Stimulated activated CD4-positive, alpha-beta T cell treated with anti-CD3 and anti-CD28 coated beads, Interleukin-15, amount 100 ng/mL, for 1 hour (primary cell): ENCODE measurements around the gene CTAGE8.
"Not testable (repeated sequence)": the region's sequence is repeated elsewhere in the genome, so short reads cannot be mapped to it uniquely, and the experiment has no call there.

Experiments
- DNase-seq, 2 donors: peaks; one replicate each; pipeline ENCODE4 v3.0.0-alpha.2; 2020; ENCODE audit warnings: low read depth in 1 of 2, low spot score in 1 of 2

The CTAGE8 gene

DNA sequence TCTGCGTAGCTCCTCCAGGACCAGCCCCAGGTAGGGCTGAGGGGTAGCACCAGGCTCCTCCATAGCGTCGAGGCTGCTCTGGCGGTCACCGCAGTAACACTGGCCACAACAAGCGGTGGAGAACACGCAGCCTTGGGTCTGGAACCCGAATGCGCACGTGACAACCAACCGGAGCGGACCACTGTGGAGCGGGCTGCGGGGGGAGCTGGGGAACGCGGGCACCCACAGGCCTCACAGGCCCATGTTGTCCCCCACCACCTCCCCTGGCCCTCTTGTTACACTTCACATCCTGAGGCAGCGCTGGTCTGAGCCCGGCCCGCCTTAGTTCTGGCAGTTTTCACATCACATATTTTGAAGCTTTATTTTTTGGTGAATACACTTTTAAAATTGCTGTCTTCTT, at the start of gene CTAGE8:
CTAGE8 (minus strand) TSS at position 101 of the 400 bp plus-strand sequence; CDS start at position 63, 38 bp downstream.
- DNase-seq, result not testable (repeated sequence)

DNA sequence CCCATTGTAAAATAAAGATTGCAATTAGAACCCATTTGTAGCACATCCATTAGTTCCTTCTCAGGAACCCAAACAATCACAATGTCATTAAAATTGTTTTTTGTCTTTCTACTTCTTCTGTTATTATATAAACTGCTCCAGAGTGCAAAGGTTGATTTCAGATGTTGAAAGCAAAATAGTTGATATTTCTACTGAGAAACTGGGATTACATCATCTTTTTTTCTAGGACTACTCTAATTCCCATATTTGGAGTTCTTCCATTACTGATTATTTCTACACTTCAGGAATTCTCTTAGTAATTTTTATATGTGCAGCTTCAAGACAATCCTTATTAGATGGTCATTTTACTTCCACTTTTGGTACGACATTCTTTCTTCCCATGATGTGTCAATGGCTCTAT, 48.4 kb upstream of the CTAGE8 start:
- not testable (repeated sequence) for DNase-seq

- not testable (repeated sequence) for DNase-seq
Observed at GRCh38 chr7:144311872-144312469, 42.9 kb upstream of the CTAGE8 start, which contains the start of gene OR2A1. OR2A1 (plus strand) TSS chr7:144312419; CDS start chr7:144318125, 5,706 bp downstream.

DNA sequence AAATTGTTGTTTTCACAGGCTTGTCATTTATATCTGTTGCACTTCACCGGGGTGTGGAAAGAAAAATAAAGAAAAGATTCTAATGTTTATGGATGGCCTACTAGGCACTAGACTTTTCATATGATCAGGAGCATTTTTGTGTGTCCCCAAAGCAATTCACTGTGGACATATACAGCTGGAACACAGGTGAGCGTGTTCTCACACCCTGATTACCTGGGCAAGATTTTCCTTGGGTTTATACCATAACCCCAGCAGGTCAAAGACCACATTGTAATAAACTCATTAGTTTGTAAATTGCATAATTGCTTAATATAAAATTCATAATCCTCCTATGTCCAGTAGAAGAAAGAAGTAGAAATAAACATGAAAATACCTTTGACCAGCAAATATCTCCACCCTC, 42.1 kb upstream of the CTAGE8 start:
- not testable (repeated sequence) for DNase-seq

DNA sequence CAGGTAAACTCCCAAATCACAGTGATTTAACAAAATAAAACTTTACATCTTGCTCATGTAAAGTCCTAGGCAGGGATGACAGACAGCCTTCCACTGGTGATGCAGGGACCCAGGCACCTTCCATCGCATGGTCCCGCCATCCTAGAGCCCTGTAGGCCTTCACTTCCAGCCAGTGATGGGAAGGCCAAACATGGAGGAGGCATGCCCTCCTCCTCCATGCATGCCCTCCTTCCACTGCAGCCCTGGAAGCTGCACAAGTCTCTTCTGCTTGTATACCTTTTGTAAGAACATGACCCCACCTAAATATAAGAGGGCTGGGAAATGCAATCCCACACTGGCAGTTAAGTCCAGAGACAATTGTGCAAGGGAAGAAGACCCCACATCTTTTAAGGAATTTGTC, 40.6 kb upstream of the CTAGE8 start:
- not testable (repeated sequence) for DNase-seq

- not testable (repeated sequence) for DNase-seq
Observed at GRCh38 chr7:144305156-144305555, 36.1 kb upstream of the CTAGE8 start.

GRCh38 chr7:144303607-144304006, 34.5 kb upstream of the CTAGE8 start:
- not testable (repeated sequence) for DNase-seq

- DNase-seq, result not testable (repeated sequence)
Observed at GRCh38 chr7:144302578-144303303, 33.7 kb upstream of the CTAGE8 start.

- DNase-seq, result not testable (repeated sequence)
Observed at GRCh38 chr7:144293794-144294499, 24.9 kb upstream of the CTAGE8 start.

DNA sequence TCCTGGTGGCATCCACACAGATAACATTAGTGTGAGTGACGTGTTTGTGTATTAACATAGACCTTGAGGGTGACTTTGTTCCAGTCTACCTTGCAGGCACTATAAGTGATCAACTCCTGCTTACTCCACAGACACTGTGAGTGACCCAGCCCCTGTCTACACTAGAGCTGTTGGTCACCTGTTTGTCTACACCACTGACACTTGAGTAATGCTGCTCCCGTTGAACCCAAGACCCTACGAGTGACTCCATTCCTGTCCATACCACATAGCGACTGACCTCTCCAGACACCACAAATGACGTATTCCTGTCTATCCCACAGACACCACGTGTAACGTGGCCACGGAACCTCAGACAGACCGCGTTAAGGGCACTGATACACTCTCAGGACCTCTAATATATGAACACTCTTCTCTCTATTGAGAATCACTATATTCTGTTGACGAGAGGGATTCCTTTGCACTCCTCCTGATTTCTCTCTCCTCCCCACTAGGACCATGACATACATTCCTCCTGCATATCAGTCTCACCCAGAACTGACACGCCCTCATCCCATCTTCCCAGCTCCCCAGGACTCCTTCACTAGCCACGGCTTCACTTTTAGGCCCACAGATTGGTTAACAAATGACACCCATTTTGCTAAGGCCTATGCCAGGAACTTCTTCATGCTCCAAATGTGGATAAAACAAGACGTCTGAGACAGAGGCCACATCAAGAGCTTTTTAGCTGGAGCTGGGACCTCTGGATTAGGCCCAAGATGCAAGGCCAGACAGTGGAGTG, 23.5 kb upstream of the CTAGE8 start:
- DNase-seq, result not testable (repeated sequence)

- not testable (repeated sequence) for DNase-seq
Observed at GRCh38 chr7:144291607-144292006, 22.5 kb upstream of the CTAGE8 start.

GRCh38 chr7:144287171-144287784, 18.2 kb upstream of the CTAGE8 start:
- DNase-seq, result not testable (repeated sequence)

DNA sequence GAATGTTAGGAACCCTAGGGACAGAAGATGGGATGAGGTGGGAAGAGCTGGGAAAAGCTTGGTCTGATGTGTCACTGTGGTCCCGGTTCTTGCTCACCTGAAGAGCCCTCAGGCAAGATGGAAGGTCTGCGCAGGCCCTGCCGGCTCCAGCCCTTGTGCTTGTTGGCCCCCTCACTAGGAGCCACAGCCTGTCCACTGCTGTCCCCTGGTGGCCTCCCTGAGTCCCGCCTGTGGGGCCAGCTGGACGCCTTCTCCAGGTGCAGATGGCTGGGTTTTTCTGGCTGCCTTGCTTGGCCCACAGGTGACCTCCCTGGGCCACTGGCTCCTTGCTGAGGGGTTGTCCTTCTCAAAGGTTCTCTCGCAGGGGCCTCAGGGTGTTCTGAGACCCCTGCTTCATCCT, 14.6 kb upstream of the CTAGE8 start:
- DNase-seq, result not testable (repeated sequence)

GRCh38 chr7:144282490-144282889, 13.4 kb upstream of the CTAGE8 start:
- DNase-seq, result not testable (repeated sequence)

DNA sequence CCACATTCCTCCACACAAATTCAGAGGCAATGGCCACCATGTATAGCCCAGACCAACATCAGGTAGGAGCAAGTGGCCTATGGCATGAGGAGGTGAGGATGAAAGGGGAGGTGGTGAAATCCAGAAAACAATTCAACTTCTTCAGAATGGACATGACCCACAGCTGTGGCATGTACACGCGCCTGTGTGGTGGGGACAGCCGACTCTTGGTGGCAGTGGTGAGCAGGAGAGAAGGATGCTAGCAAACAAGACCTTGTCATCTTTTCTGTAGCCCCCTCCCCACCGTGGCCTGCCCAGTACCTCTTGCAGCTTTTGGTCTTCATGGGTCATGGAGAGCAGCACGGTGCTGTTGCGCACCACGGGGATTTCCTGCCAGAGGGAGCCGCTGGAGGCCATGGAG, 12.9 kb upstream of the CTAGE8 start:
- not testable (repeated sequence) for DNase-seq

- DNase-seq, result not testable (repeated sequence)
Observed at GRCh38 chr7:144280010-144280409, 10.9 kb upstream of the CTAGE8 start.

DNA sequence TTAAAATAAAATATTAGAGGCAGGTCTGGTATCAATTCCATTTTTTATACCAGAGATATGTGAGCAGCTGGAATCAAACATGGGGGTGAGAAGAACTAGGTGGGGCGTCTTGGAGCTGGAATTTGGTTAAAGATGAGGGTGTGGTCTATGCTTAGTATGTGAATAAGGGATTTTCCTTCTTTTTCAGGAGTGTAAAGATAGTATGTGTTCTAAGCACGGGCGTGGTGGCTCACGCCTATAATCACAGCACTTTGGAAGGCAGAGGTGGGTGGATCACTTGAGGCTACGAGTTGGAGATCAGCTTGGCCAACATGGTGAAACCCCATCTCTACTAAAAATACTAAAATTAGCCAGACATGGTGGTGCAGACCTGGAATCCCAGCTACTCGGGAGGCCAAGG, 6.2 kb upstream of the CTAGE8 start:
- DNase-seq, result not testable (repeated sequence)

- DNase-seq, result not testable (repeated sequence)
Observed at GRCh38 chr7:144264692-144265091, 4.4 kb downstream of the CTAGE8 start, which contains the start of gene OR2A7. OR2A7 (minus strand) TSS chr7:144264792; CDS start chr7:144259628, 5,164 bp downstream.

DNA sequence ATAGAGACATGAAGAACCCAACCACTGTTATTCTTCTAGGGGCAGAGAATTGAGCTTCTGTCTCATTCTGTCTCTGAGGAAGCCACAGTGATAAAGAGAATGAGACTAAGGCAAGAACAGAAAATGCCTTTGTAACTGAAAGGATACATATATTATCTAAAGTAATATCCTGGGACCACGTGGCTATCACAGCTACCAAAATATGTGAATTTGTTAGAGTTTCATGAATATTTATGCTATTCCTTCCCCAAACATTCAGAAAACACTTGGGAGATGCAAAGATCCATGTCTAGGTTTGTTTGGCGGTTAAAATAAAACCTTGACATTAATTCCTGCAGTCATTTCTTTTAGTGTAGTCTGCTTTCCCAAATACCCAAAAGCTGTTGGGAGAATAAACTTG, 7.0 kb downstream of the CTAGE8 start:
- not testable (repeated sequence) for DNase-seq

- not testable (repeated sequence) for DNase-seq
Observed at GRCh38 chr7:144259067-144259466, 10.0 kb downstream of the CTAGE8 start.
